Astrocyte of the cerebellum (primary cell): ENCODE data around the gene PICK1.

Source experiments
- DNase-seq: peaks from one replicate; pipeline ENCODE4 v3.0.0-alpha.2; 2011; ENCODE audit warnings: low read depth
- H3K4me3 ChIP-seq: 2 replicates; pipeline ENCODE4 v1.5.1; 2011; ENCODE audit warnings: mild to moderate bottlenecking, low read depth, low read length, moderate library complexity
- CTCF ChIP-seq: IDR thresholded peaks from 2 replicates; pipeline ENCODE4 v1.5.1; 2012; ENCODE audit warnings: low read length, low read depth, moderate library complexity, mild to moderate bottlenecking; ENCODE audit errors: missing control alignments
- in situ Hi-C: cut with HindIII; loops from 2 replicates; pipeline ENCODE4 v1.10.0; 2017; ENCODE audit warnings: low sequenced_read_pairs

PICK1 gene

GRCh38 chr22:38056969-38057891, at the start of gene PICK1:
Gene PICK1, plus strand, starts transcription at chr22:38057404. Its CDS starts 406 bp downstream, at chr22:38057810.
- peak; percentile 83 for DNase-seq
- in situ Hi-C loops, result no loop called here
- peak within 1 kb of the TSS; percentile 63 for H3K4me3 ChIP-seq
- TF ChIP-seq CTCF, result no peak

GRCh38 chr22:38009000-38009806, 48.0 kb upstream of the PICK1 start:
- in situ Hi-C loops, result no loop called here
- DNase-seq, result no peak
- no peak overlapping the region for H3K4me3 ChIP-seq
- TF ChIP-seq CTCF, result no peak

- H3K4me3 ChIP-seq, result no peak overlapping the region
- in situ Hi-C loops, result no loop called here
- no peak for DNase-seq
- TF ChIP-seq CTCF, result no peak
Measured at GRCh38 chr22:38012604-38013072, 44.6 kb upstream of the PICK1 start.

- no peak for DNase-seq
- TF ChIP-seq CTCF, result no peak
- in situ Hi-C loops, result no loop called here
- no peak overlapping the region for H3K4me3 ChIP-seq
Measured at GRCh38 chr22:38014083-38014482, 43.1 kb upstream of the PICK1 start.

- no peak overlapping the region for H3K4me3 ChIP-seq
- no peak for TF ChIP-seq CTCF
- in situ Hi-C loops, result no loop called here
- no peak for DNase-seq
Measured at GRCh38 chr22:38016182-38017151, 40.7 kb upstream of the PICK1 start.
